ENCODE measurements around the gene FAM114A1.

- TF ChIP-seq POLR2AphosphoS5 (IDR thresholded peaks at IDR 0.05; ENCODE audit: low read depth, low read length) = no peak
- TF ChIP-seq FOXP2 (optimal IDR thresholded peaks at IDR 0.05; ENCODE audit: borderline replicate concordance, extremely low read depth, extremely low read length, insufficient read depth) = no peak
- no peak for TF ChIP-seq TAF1 (IDR thresholded peaks at IDR 0.05; ENCODE audit: borderline replicate concordance, insufficient read depth, low read length)
- TF ChIP-seq, protein P1, sequence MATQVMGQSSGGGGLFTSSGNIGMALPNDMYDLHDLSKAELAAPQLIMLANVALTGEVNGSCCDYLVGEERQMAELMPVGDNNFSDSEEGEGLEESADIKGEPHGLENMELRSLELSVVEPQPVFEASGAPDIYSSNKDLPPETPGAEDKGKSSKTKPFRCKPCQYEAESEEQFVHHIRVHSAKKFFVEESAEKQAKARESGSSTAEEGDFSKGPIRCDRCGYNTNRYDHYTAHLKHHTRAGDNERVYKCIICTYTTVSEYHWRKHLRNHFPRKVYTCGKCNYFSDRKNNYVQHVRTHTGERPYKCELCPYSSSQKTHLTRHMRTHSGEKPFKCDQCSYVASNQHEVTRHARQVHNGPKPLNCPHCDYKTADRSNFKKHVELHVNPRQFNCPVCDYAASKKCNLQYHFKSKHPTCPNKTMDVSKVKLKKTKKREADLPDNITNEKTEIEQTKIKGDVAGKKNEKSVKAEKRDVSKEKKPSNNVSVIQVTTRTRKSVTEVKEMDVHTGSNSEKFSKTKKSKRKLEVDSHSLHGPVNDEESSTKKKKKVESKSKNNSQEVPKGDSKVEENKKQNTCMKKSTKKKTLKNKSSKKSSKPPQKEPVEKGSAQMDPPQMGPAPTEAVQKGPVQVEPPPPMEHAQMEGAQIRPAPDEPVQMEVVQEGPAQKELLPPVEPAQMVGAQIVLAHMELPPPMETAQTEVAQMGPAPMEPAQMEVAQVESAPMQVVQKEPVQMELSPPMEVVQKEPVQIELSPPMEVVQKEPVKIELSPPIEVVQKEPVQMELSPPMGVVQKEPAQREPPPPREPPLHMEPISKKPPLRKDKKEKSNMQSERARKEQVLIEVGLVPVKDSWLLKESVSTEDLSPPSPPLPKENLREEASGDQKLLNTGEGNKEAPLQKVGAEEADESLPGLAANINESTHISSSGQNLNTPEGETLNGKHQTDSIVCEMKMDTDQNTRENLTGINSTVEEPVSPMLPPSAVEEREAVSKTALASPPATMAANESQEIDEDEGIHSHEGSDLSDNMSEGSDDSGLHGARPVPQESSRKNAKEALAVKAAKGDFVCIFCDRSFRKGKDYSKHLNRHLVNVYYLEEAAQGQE (IDR thresholded peaks at IDR 0.05; ENCODE audit: insufficient read depth in 1 of 2, low read depth in 2 of 2, low read length in 2 of 2) = no peak
- no peak for TF ChIP-seq SIN3A (IDR thresholded peaks at IDR 0.05; ENCODE audit: borderline replicate concordance, insufficient read depth, low read length)
Measured at GRCh38 chr4:38911257-38911656, 43.7 kb downstream of the FAM114A1 start.
